Bladder microvascular endothelial cell (primary cell): ENCODE results near the gene NOC2L. TPM values are rescaled to one million over a fixed set of nuclear protein-coding genes. Genes with fewer than 3 reads are reported as not detected.

Experiments
- total RNA-seq: library from RNA; depleted of rRNA; stranded (reverse); fragments of >200 nt; gene quantifications from 2 replicates; pipeline ENCODE4 v1.2.3, GENCODE V29; 2014

The NOC2L gene
- total RNA-seq, result 65.4 and 87.5 TPM in 2 replicates

DNA sequence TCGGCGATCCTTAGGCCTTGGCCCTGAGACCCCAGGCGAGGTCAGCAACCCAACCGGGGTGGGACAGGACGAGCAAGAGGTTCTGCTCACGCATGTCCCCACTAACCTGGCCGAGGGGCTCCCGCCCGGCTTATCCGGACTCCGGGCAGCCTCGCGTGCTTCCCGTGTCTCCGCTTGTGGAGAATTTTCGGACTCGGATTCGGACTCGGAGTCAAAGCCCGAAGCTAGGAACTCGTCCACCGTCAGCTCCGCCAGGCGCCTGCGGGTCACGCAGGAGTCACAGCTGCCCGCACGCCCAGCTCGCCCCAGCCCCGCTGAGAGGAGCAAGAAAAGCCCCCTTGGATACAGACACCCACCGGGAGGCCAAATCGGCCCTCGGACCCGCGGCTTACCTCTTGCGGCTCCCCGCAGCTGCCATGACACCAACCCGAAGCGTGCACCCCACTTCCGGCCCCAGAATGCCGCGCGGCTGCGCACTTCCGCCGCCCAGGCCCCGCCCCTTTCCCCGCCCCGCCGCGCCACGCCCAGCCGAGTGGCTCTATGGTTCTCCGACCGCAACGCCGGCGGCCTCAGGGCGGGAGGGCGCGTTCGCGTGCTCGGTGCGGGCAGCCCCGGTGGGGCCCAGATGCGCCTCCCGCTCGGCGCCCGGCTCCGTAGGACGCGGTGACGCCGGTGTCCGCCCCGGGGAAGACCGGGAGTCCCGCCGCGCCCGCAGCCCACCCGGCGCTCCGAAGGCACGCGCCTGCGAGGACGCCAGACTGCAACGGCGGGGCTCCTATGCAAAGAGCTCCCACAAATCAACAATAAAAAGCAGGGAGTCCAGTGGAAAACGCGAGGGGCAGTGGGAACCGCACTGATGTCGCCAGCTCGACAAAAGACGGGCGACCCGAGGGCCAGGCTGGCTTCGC, at the start of gene NOC2L:
NOC2L (minus strand) TSS at position 434 of the 908 bp plus-strand sequence; CDS start at position 418, 16 bp downstream.

DNA sequence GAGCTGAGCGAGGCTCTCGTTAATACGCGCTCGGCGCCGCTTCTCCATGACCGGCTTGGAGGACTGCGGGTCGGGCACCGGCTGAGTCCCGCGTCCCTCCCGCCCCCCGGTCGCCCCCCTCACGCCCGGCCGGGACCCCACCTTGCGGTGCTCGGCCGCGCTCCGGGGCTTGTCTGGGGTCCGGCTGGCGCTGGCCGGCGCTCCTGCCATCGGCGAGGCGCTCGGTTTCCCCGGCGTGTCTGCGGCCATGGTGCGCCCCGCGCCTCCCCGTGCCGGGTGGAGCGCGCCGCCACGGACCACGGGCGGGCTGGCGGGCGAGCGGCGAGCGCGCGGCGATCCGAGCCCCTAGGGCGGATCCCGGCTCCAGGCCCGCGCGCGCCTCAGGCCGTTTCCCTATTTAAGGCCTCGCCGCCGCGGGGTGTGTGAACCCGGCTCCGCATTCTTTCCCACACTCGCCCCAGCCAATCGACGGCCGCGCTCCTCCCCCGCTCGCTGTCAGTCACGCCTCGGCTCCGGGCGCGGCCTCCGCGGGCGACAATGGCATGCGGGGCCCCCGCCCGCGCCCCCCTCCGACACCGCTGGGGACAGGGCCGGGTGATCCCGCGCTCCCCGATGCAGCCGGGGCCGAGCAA, 40.8 kb upstream of the NOC2L start, which contains the start of gene HES4:
HES4 (minus strand) TSS at position 373 of the 632 bp plus-strand sequence; CDS start at position 249, 124 bp downstream.

DNA sequence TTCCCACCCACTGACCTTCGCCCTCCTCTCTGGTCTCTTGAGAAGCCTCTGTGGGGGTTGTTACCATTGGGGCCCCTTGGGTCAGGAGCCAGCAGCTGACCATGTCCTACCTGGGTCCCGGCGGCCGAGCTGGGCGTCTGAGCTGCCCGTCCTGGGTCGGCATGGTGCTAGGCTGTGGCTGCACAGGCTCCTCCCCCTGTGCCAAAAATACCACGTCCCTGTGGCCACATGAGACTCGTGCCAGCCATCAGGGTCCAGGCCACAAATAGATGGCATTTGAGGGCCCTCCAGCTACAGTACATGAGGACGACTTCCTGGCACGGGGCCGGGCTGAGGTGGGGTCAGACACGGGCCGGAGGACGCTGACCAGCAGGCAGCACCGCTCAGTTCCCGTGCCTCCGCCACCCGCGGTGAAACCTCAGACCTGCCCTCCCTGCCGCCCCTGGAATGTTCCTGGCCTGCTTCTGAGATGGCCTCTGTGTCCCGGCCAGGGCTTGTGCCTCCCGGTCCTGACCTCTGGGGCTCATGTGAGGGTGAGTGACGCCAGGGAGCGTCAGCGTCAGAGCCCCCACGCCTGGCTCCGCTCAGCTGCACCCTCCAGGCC, 23.0 kb upstream of the NOC2L start, which contains the start of gene PERM1:
PERM1 (minus strand) TSS at position 139 of the 604 bp plus-strand sequence. CDS start 1,064 bp downstream, outside the sequence.

DNA sequence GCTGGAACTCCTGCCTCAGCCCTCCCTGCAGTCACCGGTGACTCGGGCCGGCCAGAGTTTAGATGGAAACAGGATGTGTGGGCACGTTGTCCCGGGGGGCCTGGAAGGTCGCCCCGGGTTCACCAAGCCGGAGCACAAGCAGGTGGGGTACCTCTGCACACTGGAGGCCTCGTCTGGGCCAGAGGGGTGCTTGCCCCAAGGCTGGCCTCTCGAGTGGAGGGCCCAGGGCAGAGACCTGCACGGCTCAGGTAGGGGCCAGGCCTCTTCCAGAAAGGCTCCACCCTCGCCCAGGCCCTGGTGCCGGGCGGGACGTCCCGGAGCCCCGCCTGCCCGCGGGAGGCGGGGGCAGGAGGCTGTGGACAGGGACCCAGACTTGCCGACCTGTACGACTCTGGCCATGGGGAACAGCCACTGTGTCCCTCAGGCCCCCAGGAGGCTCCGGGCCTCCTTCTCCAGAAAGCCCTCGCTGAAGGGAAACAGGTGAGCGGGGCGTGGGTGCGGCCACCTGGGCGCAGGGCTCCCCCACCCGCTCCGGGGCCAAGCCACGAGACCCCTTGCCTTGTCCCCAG, 7.2 kb upstream of the NOC2L start, which contains the start of gene PLEKHN1:
PLEKHN1 (plus strand) TSS at position 348 of the 569 bp plus-strand sequence; CDS start at position 398, 50 bp downstream.

DNA sequence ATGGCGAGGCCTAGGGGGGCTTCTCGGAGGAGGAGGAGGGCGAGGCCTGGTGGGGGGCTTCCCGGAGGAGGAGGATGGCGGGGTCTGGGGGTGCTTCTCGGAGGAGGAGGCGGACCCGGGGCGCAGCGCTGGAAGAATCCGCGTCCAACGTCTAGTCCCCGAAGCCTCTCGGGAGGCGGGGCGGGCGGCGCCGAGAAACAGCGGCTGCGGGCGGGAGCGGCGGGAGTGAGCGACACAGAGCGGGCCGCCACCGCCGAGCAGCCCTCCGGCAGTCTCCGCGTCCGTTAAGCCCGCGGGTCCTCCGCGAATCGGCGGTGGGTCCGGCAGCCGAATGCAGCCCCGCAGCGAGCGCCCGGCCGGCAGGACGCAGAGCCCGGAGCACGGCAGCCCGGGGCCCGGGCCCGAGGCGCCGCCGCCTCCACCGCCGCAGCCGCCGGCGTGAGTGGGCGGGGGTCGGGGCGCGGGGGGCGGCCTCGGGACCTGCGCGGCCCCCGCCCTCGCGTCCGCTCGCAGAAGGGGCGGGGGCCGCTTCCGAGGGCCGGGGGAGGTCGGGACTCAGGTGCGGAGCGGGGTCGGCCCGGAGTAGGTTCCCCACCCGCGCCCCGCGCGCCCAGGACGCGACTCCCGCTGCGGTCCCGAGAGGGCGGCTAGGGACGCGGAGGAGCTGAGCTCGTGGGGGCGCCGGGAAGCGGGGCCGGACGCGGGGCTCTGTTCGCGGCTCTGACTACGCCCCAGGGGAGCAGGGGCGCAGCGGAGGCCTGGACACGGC, 1.5 kb upstream of the NOC2L start, which contains the start of gene KLHL17:
KLHL17 (plus strand) TSS at position 222 of the 769 bp plus-strand sequence; CDS start at position 332, 110 bp downstream.

DNA sequence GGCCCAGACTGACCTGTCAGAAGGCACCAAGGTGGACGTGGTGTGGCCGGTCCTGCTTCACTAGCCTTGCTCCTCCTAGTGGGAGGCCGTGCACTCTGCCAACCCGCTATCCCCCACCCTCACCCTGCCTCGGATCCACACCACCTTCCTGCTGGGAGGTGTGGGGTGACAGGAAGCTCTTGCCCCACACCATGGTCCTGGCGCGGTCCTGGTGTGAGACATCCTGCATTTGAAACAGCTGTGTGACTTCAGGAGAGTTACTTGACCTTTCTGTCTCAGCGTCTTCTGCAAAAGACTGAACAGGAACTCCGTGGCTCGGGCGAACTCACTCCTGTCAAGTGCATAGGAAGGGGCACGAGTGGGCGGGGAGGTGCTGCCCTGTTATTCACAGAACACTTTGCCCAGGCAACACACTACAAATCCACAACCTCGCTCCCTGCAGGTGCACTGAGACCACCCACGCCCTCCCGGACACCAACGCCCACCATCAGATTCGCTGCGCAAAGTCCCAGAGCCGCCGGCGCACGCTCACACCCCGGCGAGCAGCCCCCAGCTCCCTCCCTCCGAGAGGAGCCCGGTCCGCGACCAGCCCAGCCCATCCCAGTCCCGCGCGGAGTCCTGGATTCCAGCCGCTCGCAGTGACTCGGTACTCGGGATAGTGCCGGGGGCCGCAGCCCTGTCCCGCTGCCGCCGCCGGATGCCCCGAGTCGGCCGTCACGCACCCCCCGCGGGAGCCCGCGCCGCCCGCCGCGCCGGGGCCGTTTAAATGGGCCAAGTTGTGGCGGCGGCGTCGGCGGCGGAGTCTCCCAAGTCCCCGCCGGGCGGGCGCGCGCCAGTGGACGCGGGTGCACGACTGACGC, 35.7 kb downstream of the NOC2L start, which contains the start of gene SAMD11:
SAMD11 (plus strand) TSS at position 793 of the 860 bp plus-strand sequence. CDS start 509 bp downstream, outside the sequence.

Other genes starting within 250 kb of the NOC2L start
- gene SAMD11, start 35.3 kb downstream of the NOC2L start, total RNA-seq, result not detected in 2 replicates
- 3.7 and 8.5 TPM in 2 replicates for gene KLHL17, start 1.3 kb upstream of the NOC2L start, total RNA-seq
- gene PLEKHN1, start 7.2 kb upstream of the NOC2L start, total RNA-seq, result 0.16 and 0.31 TPM in 2 replicates
- not detected in 2 replicates for gene PERM1, start 22.8 kb upstream of the NOC2L start, total RNA-seq
- 19.6 and 32.3 TPM in 2 replicates for gene HES4, start 40.8 kb upstream of the NOC2L start, total RNA-seq
- 87.4 and 256 TPM in 2 replicates for gene ISG15, start 54.2 kb upstream of the NOC2L start, total RNA-seq
- gene AGRN, start 60.9 kb upstream of the NOC2L start, total RNA-seq, result 97.1 and 238 TPM in 2 replicates
- gene RNF223, start 115.0 kb upstream of the NOC2L start, total RNA-seq, result not detected in 2 replicates
- gene C1orf159, start 156.8 kb upstream of the NOC2L start, total RNA-seq, result 6.2 and 9.3 TPM in 2 replicates
- gene TTLL10, start 214.6 kb upstream of the NOC2L start, total RNA-seq, result not detected in 2 replicates
- gene TNFRSF18, start 247.3 kb upstream of the NOC2L start, total RNA-seq, result 1.0 TPM in 1 of 2 replicates, not detected in the other